ENCODE measurements around the gene RPL29.
"Not testable (repeated sequence)": the region's sequence is repeated elsewhere in the genome, so short reads cannot be mapped to it uniquely, and the experiment has no call there.

The RPL29 gene

GRCh38 chr3:51995346-51996163 is at the start of gene RPL29:
RPL29 (minus strand) TSS chr3:51995895; CDS start chr3:51995461, 434 bp downstream.
- DNase-seq (ENCODE audit: low read depth, low spot score) = peak; percentile 80

DNA sequence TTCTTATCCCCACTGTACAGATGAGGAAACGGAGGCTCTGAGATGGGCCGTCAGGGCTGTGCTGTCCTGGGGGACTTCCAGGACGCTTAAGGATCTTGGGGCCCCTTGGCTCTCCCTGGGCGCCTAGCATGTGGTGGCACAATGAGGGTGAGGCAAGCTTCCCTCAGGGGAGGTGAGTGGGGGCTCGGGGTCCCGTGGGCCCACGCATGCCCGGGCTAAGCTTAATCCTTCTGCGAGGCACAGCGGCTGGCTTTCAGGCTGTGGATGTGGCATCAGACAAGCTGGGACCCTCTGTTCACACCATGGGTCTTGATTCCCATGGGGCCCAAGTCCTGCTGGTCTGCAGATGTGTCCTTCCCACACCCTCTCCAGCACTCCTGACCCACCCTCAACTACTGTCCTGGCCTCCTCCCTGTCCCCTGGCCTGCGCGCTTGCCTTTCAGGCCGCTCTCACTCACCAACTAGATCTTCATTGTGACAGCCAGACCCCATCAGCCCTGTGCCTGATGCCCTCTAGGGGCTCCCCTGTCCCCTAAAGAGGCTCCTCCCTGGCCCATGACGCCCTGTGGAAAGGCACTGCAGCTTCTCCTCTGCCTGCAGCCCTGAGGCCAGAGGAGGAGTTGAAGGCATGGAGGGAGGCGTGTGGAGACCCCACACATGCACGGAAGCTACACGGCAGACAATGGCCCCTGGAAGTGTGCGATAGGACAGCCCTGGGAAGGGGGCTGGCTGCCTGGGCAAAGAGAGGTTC is 49.3 kb upstream of the RPL29 start:
- DNase-seq (ENCODE audit: low read depth, low spot score) = no peak

DNA sequence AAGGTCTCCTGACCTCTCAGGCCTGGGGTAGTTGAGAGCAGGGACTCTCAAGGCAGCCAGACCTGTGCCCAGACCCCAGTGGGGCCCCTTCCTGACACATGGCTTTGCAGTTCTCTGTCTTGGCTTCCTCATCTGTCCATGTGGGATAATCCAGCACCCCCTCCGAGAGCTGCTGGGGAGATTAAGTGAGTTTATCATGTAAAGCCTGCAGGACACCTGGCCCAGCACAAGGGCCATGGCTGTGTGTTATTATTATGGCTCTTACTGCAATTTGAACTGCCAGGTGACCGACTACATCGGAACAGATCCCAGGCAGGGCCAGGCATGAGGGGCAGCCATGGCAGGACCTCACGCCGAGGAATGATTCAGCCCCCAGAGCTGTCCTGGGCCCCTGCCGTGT is 48.1 kb upstream of the RPL29 start:
- no peak for DNase-seq (ENCODE audit: low read depth, low spot score)

DNA sequence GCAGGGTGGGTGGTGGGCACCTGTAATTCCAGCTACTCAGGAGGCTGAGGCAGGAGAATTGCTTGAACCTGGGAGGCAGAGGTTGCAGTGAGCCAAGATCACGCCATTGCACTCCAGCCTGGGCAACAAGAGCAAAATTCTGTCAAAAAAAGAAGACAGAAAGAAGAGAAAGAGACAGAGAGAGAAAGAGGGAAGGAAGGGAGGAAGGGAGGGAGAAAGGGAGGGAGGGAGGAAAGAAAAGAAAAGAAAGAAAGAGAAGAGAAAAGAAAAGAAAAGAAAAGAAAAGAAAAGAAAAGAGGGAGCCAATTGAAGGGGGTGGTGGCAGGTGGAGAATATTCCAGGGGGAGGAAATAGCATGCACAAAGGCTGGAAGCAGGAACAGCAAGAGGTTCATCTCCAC is 47.3 kb upstream of the RPL29 start:
- not testable (repeated sequence) for DNase-seq (ENCODE audit: low read depth, low spot score)

DNA sequence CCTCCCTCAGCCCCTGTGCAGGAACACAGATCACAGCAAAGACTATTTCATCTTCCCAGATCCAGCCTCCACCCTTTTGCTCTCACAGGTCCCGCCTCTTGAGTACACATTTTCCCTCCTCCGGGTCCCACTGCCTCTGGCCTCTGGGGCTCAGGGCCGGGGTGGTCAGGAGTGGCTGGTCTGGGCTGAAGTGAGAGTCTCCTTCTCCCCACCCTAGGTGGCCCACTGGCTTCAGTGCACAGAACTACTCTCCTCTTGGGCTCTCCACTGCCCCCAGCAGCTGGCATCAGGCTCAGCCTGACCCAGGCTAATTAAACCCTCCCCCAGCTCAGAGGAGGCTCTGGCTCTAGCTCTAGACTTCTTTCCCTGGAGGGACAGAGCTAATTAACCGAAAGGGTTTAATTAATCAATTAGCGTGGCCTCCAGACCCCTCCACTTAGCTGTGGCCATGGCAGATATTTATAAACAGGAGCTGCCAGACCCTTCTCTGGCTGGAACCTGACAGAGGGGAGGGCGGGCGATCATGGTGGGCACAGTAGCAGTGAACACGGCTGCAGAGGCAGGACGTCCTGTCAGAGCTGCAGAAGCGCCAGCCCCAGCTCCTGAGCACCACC is 45.5 kb upstream of the RPL29 start:
- DNase-seq (ENCODE audit: low read depth, low spot score) = no peak

- no peak for DNase-seq (ENCODE audit: low read depth, low spot score)
These were observed 44.9 kb upstream of the RPL29 start for GRCh38 chr3:52040600-52040999.

- DNase-seq (ENCODE audit: low read depth, low spot score) = no peak
These were observed 44.2 kb upstream of the RPL29 start for GRCh38 chr3:52039846-52040245.

GRCh38 chr3:52039426-52039825 is 43.7 kb upstream of the RPL29 start:
- DNase-seq (ENCODE audit: low read depth, low spot score) = no peak

DNA sequence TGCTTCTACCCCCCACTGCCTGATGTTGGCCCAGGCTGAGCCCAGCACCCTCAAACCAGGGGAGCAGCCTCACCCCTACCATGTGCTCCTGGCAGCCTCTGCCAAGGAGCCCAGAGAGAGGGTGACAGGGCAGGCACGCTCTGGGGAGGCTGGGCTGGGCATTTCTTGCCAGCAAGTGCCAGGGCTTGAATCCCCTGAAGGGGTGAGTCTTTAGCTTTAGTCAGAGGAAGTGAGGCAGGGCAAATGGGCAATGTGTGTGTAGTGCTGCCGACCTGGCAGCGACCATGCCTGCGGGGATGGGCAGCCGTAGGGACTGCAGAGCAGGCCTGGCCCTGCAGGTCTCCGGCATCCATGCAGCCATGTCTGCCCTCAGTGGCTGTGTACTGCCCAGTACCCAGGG is 42.5 kb upstream of the RPL29 start:
- no peak for DNase-seq (ENCODE audit: low read depth, low spot score)

DNA sequence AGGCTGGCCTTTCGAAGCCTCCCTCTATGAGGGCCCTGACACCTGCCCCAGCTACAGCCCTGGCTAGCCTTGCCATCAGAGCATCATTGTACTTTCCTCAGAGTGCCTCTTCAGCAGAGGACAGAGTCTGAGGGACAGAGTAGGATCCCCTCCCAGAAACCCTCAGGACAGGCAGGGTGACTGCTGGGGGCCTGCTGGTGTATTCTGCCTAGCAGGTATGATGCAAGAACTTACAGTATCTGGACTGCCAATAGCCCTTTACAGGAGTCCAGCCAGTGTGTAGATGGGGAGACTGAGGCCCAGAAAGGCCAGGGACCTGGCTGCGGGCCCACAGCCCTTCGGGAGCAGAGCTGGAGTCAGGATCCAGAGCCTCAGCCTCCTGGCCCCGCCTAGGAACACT is 41.6 kb upstream of the RPL29 start:
- DNase-seq (ENCODE audit: low read depth, low spot score) = no peak

DNA sequence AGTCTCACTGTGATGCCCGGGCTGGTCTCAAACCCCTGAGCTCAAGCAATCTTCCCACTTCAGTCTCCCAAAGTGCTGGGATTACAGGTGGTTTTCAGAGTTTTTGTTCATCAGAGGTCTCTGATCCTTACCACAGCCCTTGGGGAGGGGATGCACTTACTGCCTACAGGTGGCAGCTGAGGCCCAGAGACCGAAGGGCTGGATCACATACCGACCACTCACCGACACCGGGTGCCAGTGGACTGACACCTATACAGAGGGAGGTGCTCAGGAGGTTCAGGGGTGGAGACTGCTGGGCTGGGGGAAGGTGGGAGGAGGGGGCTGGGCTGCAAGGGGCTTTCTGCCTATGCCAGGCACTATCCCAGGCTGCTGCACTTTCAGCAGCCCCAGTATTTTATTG is 41.1 kb upstream of the RPL29 start:
- no peak for DNase-seq (ENCODE audit: low read depth, low spot score)

- no peak for DNase-seq (ENCODE audit: low read depth, low spot score)
These were observed 40.6 kb upstream of the RPL29 start for GRCh38 chr3:52036222-52036694.

GRCh38 chr3:52034651-52035050 is 39.0 kb upstream of the RPL29 start:
- DNase-seq (ENCODE audit: low read depth, low spot score) = no peak

GRCh38 chr3:52034212-52034611 is 38.5 kb upstream of the RPL29 start:
- DNase-seq (ENCODE audit: low read depth, low spot score) = no peak

- DNase-seq (ENCODE audit: low read depth, low spot score) = not testable (repeated sequence)
These were observed 38.1 kb upstream of the RPL29 start for GRCh38 chr3:52033748-52034147.

- DNase-seq (ENCODE audit: low read depth, low spot score) = no peak
These were observed 37.2 kb upstream of the RPL29 start for GRCh38 chr3:52032702-52033408.

DNA sequence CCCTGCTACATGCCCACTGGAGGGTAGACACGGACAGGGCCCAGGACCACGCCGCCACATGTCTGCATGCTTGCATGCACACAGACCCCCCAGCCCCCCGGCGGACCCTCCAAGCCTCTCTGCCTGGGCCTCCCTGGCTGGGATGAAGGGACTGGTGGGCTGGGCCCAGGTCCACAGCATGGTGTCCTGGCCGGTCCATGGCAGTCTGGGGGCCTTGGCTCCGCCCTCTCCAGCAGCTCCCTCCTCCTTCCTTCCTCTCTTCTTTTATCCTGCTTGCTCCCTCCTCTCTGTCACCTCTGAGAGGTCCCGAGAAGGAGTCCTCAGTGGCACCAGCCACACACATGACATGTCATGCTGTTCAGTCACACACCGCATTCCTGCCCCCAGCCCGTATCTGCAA is 36.2 kb upstream of the RPL29 start:
- no peak for DNase-seq (ENCODE audit: low read depth, low spot score)

DNA sequence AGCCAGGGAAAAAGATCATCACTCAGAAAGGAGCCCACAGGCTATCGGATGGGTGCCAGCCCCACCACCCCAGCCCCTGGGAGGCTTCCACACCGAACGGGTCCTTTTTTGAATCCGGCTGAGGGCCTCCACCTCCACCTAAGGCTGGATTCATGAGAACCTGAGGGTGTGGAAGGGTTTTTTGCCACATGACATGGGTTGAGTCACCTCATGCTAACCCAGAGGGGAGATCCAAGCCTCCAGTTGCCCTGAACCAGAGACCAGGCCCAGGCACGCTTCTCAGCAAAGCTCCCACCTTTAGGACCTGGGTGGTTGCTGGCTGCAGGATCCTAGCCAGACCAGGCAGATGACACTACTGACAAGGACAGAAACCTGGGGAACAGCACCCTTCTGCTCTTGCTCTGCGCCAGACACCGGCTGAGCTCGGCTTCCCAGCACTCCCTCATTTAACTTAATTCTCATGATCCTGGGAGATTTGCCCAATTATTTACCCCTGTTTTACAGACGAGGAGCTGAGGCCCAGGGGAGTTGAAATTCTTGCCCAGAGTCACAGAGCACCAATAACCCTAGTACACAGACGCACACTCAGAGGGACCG is 35.1 kb upstream of the RPL29 start:
- no peak for DNase-seq (ENCODE audit: low read depth, low spot score)

GRCh38 chr3:52029535-52029934 is 33.8 kb upstream of the RPL29 start:
- no peak for DNase-seq (ENCODE audit: low read depth, low spot score)

GRCh38 chr3:52029053-52029452 is 33.4 kb upstream of the RPL29 start:
- DNase-seq (ENCODE audit: low read depth, low spot score) = no peak

DNA sequence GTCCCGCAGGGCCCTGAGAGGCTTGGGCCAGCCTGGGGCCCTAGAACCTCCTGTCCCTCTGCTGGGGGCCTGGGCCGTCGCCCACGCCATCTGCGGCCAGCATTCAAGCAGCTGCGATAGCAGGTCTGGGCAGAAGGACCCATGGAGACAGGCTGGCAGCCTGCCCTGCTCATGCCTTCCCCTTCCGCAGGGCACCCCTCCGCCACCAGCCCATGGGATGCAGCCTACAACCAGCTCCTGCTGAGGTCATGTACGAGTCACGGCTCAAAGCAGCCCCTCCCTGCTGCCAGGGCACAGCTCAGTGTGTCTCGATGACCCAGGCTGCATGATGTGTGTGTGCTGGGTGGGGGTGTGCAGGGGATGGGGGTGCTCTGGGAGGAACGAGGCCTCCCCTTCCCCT is 32.9 kb upstream of the RPL29 start:
- DNase-seq (ENCODE audit: low read depth, low spot score) = no peak
